IMR-90 (cell line): ENCODE data around the gene ERGIC2. TPM values are rescaled to one million over a fixed set of nuclear protein-coding genes. Genes with fewer than 3 reads are reported as not detected.

Experiments used
- ATAC-seq: fragments of 200-7000 bp; cut with Tn5 transposase; 2 replicates; pipeline ENCODE4 v1.9.1; 2020; ENCODE audit warnings: low read depth, mild to moderate bottlenecking, moderate library complexity
- BruUV-seq: library from RNA; stranded (reverse); fragments of 400-500 nt; replicated peaks from 2 replicates; lab custom pipeline; 2021; lab: Mats Ljungman, UMichigan
- CTCF ChIA-PET: fragments of 300-600 bp; formaldehyde crosslinking; extraction: SDS; loops from one replicate; lab custom pipeline; 2021; ENCODE audit warnings: antibody characterized with exemption; lab: Yijun Ruan, JAX
- POLR2A ChIA-PET: fragments of 300-600 bp; sonication (Branson Sonifier 250); formaldehyde crosslinking; loops from one replicate; lab custom pipeline; 2022; ENCODE audit warnings: antibody characterized with exemption; ENCODE audit not compliant: unreplicated experiment; lab: Charles Lee
- DNase-seq: peaks from one replicate; pipeline ENCODE4 v3.0.0; 2013
- H2AFZ ChIP-seq: replicated peaks from 2 replicates; pipeline ENCODE3; 2013; ENCODE audit warnings: low read length, mild to moderate bottlenecking; ENCODE audit not compliant: poor library complexity
- H2AK5ac ChIP-seq: 2 replicates; pipeline ENCODE4 v1.6.1; 2013; ENCODE audit warnings: low read depth, low read length, inconsistent platforms
- H2AK9ac ChIP-seq: replicated peaks from 2 replicates; pipeline ENCODE3; 2013; ENCODE audit warnings: mild to moderate bottlenecking, low read depth, low read length, moderate library complexity; ENCODE audit not compliant: poor library complexity
- H2BK120ac ChIP-seq: 2 replicates; pipeline ENCODE4 v1.6.1; 2013; ENCODE audit warnings: low read depth, low read length, inconsistent platforms
- H2BK15ac ChIP-seq: 3 replicates; pipeline ENCODE4 v1.6.1; 2013; ENCODE audit warnings: low read depth, low read length, inconsistent platforms
- H2BK20ac ChIP-seq: 2 replicates; pipeline ENCODE4 v1.6.1; 2013; ENCODE audit warnings: low read depth, mild to moderate bottlenecking, inconsistent platforms, low read length, moderate library complexity
- H2BK5ac ChIP-seq: 2 replicates; pipeline ENCODE4 v1.6.1; 2013; ENCODE audit warnings: mild to moderate bottlenecking, low read depth, low read length, inconsistent platforms; ENCODE audit not compliant: poor library complexity, severe bottlenecking
- H3K14ac ChIP-seq: replicated peaks from 2 replicates; pipeline ENCODE4 v1.6.1; 2013; ENCODE audit warnings: low read depth, low read length, inconsistent platforms
- H3K18ac ChIP-seq: 2 replicates; pipeline ENCODE4 v1.6.1; 2013; ENCODE audit warnings: low read depth, low read length, control low read depth
- H3K23ac ChIP-seq: 2 replicates; pipeline ENCODE4 v1.6.1; 2013; ENCODE audit warnings: low read depth, low read length, inconsistent platforms
- H3K27ac ChIP-seq: 2 replicates; pipeline ENCODE4 v1.5.1; 2013; ENCODE audit warnings: mild to moderate bottlenecking, control low read depth, low read length; ENCODE audit not compliant: insufficient read depth
- H3K27me3 ChIP-seq: 2 replicates; pipeline ENCODE4 v1.6.1; 2013; ENCODE audit warnings: low read length; ENCODE audit not compliant: control insufficient read depth, insufficient read depth
- H3K36me3 ChIP-seq: 2 replicates; pipeline ENCODE4 v1.6.1; 2013; ENCODE audit warnings: low read length, mixed read lengths; ENCODE audit not compliant: control insufficient read depth, insufficient read depth
- H3K4ac ChIP-seq: 2 replicates; pipeline ENCODE4 v1.6.1; 2013; ENCODE audit warnings: low read depth, low read length, inconsistent platforms
- H3K4me1 ChIP-seq: 2 replicates; pipeline ENCODE4 v1.6.1; 2013; ENCODE audit warnings: low read length, mixed read lengths; ENCODE audit not compliant: control insufficient read depth, insufficient read depth
- H3K4me2 ChIP-seq: 2 replicates; pipeline ENCODE4 v1.6.1; 2013; ENCODE audit warnings: low read depth, mild to moderate bottlenecking, control low read depth, low read length, moderate library complexity
- H3K4me3 ChIP-seq: 2 replicates; pipeline ENCODE4 v1.5.1; 2013; ENCODE audit warnings: low read depth, mild to moderate bottlenecking, control low read depth, low read length, moderate library complexity; ENCODE audit not compliant: insufficient read depth
- H3K56ac ChIP-seq: 2 replicates; pipeline ENCODE4 v1.6.1; 2013; ENCODE audit warnings: low read length, inconsistent platforms; ENCODE audit not compliant: insufficient read depth; ENCODE audit errors: extremely low read depth
- H3K79me1 ChIP-seq, 2 experiments: 2 replicates each; pipeline ENCODE4 v1.6.1; 2013; ENCODE audit warnings: low read length in 2 of 2, inconsistent platforms in 1 of 2, low read depth in 1 of 2
- H3K9ac ChIP-seq: 2 replicates; pipeline ENCODE4 v1.6.1; 2013; ENCODE audit warnings: low read depth, low read length, control low read depth
- H3K9me1 ChIP-seq: 2 replicates; pipeline ENCODE4 v1.6.1; 2013; ENCODE audit warnings: low read length, inconsistent platforms; ENCODE audit not compliant: insufficient read depth
- H3K9me3 ChIP-seq: 2 replicates; pipeline ENCODE4 v1.6.1; 2013; ENCODE audit warnings: low read length; ENCODE audit not compliant: control insufficient read depth, insufficient read depth
- H4K20me1 ChIP-seq: 2 replicates; pipeline ENCODE4 v1.6.1; 2013; ENCODE audit warnings: low read length, inconsistent platforms; ENCODE audit not compliant: insufficient read depth
- H4K5ac ChIP-seq: 2 replicates; pipeline ENCODE4 v1.6.1; 2013; ENCODE audit warnings: mild to moderate bottlenecking, low read depth, low read length, control low read depth
- H4K8ac ChIP-seq, 2 experiments: 2 replicates each; pipeline ENCODE4 v1.6.1; 2013; ENCODE audit warnings: low read depth in 2 of 2, low read length in 2 of 2, control low read depth in 1 of 2, inconsistent platforms in 1 of 2
- H4K91ac ChIP-seq: 2 replicates; pipeline ENCODE4 v1.6.1; 2013; ENCODE audit warnings: low read depth, low read length, inconsistent platforms; ENCODE audit not compliant: insufficient read depth
- BHLHE40 ChIP-seq: fragments of 150-350 bp; IDR thresholded peaks from 2 replicates; pipeline ENCODE4 v1.6.1; 2016; ENCODE audit warnings: mild to moderate bottlenecking, low read depth, low read length
- CEBPB ChIP-seq: IDR thresholded peaks from 2 replicates; pipeline ENCODE4 v1.6.1; 2012; ENCODE audit warnings: low read depth, low read length, improper control_type of control experiment
- CHD1 ChIP-seq: IDR thresholded peaks from 2 replicates; pipeline ENCODE4 v1.6.1; 2012; ENCODE audit warnings: low read depth, low read length, improper control_type of control experiment
- CTCF ChIP-seq: conservative IDR thresholded peaks from 2 replicates; pipeline ENCODE4 v1.5.1; 2012; ENCODE audit warnings: mild to moderate bottlenecking, low read depth, low read length, improper control_type of control experiment
- MAFK ChIP-seq: IDR thresholded peaks from 2 replicates; pipeline ENCODE4 v1.6.1; 2012; ENCODE audit warnings: low read depth, low read length, improper control_type of control experiment
- MXI1 ChIP-seq: IDR thresholded peaks from 2 replicates; pipeline ENCODE4 v1.6.1; 2012; ENCODE audit warnings: low read depth, mild to moderate bottlenecking, low read length, moderate library complexity, borderline replicate concordance
- RAD21 ChIP-seq: IDR thresholded peaks from 2 replicates; pipeline ENCODE4 v1.6.1; 2012; ENCODE audit warnings: low read length, improper control_type of control experiment
- RFX5 ChIP-seq: IDR thresholded peaks from 2 replicates; pipeline ENCODE4 v1.8.0; 2012; ENCODE audit warnings: low read depth, mild to moderate bottlenecking, low read length, moderate library complexity
- WGBS, 2 experiments: methylation state at CpG; one replicate each; pipeline versions ENCODE4 v1.1.5 to v1.1.7; 2013; ENCODE audit warnings: missing lambda C conversion rate in 2 of 2; ENCODE audit not compliant: insufficient read length in 1 of 2; ENCODE audit errors: extremely low coverage in 2 of 2; 5-methylcytosine and 5-hydroxymethylcytosine counted together
- dilution Hi-C: fragments of 300-500 bp; cut with HindIII; formaldehyde crosslinking; loops from one replicate; pipeline ENCODE4 v1.14.3; 2018; ENCODE audit warnings: low sequenced_read_pairs; ENCODE audit not compliant: unreplicated experiment
- in situ Hi-C: fragments of 300-500 bp; cut with MboI; formaldehyde crosslinking; loops from 3 replicates; pipeline ENCODE4 v1.14.3; 2019; ENCODE audit warnings: low sequenced_read_pairs, inconsistent platforms, mixed read lengths
- intact Hi-C: fragments of 100-400 bp; cut with micrococcal nuclease; formaldehyde crosslinking; loops from 2 replicates; pipeline ENCODE4 v1.10.0; 2022
- polyA plus RNA-seq, 3 experiments: library from polyadenylated mRNA; depleted of rRNA; stranded (reverse); fragments of >200 nt; gene quantifications; 2 replicates each; pipeline ENCODE4 v1.2.3, GENCODE V29; 2012; ENCODE audit warnings: low replicate concordance in 1 of 3
- total RNA-seq: library from RNA; depleted of rRNA; stranded (reverse); fragments of >200 nt; gene quantifications from 2 replicates; pipeline ENCODE4 v1.2.3, GENCODE V29; 2012

The ERGIC2 gene
- total and polyA plus RNA-seq, 2 of the 4 experiments (the other 2 are of a cell fraction) = 41.0 to 45.3 TPM

- Histone ChIP-seq H3K14ac (no peak overlapping the region), H2AK9ac (no peak overlapping the region), H3K18ac (no peak overlapping the region), H3K4ac (no peak overlapping the region), H2AK5ac (no peak overlapping the region), H3K9me3 (no peaks in the 10 kb centered on the region), H3K4me1 (peaks cover 5% of the 10 kb centered on the region; the same call in 1 of the 2 replicates), H4K91ac (no peak overlapping the region), H3K4me3 (no peak overlapping the region), H3K23ac (no peak overlapping the region), H3K79me1 (no peaks in the 10 kb centered on the region), H3K4me2 (no peak overlapping the region), H4K5ac (no peak overlapping the region), H3K36me3 (no peaks in the 10 kb centered on the region; the same call in 1 of the 2 replicates), H3K9me1 (no peaks in the 10 kb centered on the region; the same call in 1 of the 2 replicates), H3K27ac (no peak overlapping the region), H2BK20ac (no peak overlapping the region), H2AFZ (no peak overlapping the region), H4K8ac (no peak overlapping the region), H4K20me1 (no peaks in the 10 kb centered on the region), H2BK5ac (no peak overlapping the region), H3K27me3 (no peaks in the 10 kb centered on the region), H3K9ac (no peak overlapping the region), H2BK120ac (no peak overlapping the region), H2BK15ac (no peak overlapping the region), H3K56ac (no peak overlapping the region)
- dilution Hi-C loops (no loop called here), intact Hi-C loops (loop anchor here (5.0 kb wide), 1 partner anchor 229 kb away; no protein-coding TSS in a partner anchor), in situ Hi-C loops (no loop called here)
- ATAC-seq = no peak
- TF ChIP-seq CHD1 (no peak), MXI1 (no peak), CTCF (no peak), MAFK (no peak), BHLHE40 (no peak), CEBPB (no peak), RFX5 (no peak), RAD21 (no peak)
- POLR2A ChIA-PET = no interaction called here
- no TSS peak for BruUV-seq
- no CpG with 5 or more reads among the region's 4 CpGs for WGBS, 2 experiments
- peak; percentile 71 for DNase-seq
- CTCF ChIA-PET = interaction anchor here (1.1 to 1.7 kb wide), 2 partner anchors 13 to 235 kb away, joined by 3 to 4 read pairs; no protein-coding TSS in a partner anchor
Measured at GRCh38 chr12:29316752-29317151, 64.2 kb downstream of the ERGIC2 start.
